Panc1 (cell line): ENCODE data around the gene CYCS.

ENCODE experiments used
- TF ChIP-seq, protein P1 (sequence below): fragments of 450-650 bp; IDR thresholded peaks from 2 replicates; pipeline ENCODE4 v1.5.1; 2017; ENCODE audit warnings: mild to moderate bottlenecking
- TF ChIP-seq, protein P2 (sequence below), 2 experiments: IDR thresholded peaks; 2 replicates each; pipeline ENCODE4 v1.6.1; 2011 to 2012; ENCODE audit warnings: low read depth in 2 of 2, control low read depth in 1 of 2, low read length in 1 of 2, mild to moderate bottlenecking in 1 of 2, moderate library complexity in 1 of 2; ENCODE audit not compliant: insufficient read depth in 1 of 2

DNA sequence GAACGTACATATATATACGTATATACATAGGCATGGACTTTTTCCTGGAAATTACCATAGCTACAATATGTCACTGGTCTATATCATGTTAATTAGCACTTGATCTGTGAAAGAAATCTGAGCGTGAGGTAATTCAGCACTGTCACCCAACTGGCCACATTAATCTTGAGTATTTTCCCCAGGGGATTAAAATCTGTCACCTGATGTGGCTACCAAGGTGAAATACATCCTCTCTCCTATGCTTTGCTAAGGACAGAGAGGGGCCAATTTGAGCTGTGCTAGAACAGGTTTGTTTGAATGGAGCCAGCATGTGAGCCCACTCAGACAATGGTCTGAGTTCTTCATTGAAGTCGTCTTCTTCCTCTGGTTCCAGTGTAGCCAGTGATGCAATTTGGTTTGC lies 33.3 kb downstream of the CYCS start:
- TF ChIP-seq, protein P1, sequence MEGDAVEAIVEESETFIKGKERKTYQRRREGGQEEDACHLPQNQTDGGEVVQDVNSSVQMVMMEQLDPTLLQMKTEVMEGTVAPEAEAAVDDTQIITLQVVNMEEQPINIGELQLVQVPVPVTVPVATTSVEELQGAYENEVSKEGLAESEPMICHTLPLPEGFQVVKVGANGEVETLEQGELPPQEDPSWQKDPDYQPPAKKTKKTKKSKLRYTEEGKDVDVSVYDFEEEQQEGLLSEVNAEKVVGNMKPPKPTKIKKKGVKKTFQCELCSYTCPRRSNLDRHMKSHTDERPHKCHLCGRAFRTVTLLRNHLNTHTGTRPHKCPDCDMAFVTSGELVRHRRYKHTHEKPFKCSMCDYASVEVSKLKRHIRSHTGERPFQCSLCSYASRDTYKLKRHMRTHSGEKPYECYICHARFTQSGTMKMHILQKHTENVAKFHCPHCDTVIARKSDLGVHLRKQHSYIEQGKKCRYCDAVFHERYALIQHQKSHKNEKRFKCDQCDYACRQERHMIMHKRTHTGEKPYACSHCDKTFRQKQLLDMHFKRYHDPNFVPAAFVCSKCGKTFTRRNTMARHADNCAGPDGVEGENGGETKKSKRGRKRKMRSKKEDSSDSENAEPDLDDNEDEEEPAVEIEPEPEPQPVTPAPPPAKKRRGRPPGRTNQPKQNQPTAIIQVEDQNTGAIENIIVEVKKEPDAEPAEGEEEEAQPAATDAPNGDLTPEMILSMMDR = no peak
- TF ChIP-seq, protein P2, sequence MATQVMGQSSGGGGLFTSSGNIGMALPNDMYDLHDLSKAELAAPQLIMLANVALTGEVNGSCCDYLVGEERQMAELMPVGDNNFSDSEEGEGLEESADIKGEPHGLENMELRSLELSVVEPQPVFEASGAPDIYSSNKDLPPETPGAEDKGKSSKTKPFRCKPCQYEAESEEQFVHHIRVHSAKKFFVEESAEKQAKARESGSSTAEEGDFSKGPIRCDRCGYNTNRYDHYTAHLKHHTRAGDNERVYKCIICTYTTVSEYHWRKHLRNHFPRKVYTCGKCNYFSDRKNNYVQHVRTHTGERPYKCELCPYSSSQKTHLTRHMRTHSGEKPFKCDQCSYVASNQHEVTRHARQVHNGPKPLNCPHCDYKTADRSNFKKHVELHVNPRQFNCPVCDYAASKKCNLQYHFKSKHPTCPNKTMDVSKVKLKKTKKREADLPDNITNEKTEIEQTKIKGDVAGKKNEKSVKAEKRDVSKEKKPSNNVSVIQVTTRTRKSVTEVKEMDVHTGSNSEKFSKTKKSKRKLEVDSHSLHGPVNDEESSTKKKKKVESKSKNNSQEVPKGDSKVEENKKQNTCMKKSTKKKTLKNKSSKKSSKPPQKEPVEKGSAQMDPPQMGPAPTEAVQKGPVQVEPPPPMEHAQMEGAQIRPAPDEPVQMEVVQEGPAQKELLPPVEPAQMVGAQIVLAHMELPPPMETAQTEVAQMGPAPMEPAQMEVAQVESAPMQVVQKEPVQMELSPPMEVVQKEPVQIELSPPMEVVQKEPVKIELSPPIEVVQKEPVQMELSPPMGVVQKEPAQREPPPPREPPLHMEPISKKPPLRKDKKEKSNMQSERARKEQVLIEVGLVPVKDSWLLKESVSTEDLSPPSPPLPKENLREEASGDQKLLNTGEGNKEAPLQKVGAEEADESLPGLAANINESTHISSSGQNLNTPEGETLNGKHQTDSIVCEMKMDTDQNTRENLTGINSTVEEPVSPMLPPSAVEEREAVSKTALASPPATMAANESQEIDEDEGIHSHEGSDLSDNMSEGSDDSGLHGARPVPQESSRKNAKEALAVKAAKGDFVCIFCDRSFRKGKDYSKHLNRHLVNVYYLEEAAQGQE (IDR thresholded peaks at IDR 0.05; ENCODE audit: insufficient read depth in 1 of 2, low read depth in 2 of 2, low read length in 1 of 2) = no peak
